Upper lobe of right lung (tissue), 1 donor: ENCODE results near the gene COL4A1. TPM values are rescaled to one million over a fixed set of nuclear protein-coding genes. Genes with fewer than 3 reads are reported as not detected.

ENCODE experiments used
- ATAC-seq: fragments of 200-7000 bp; cut with Tn5 transposase; one replicate; pipeline ENCODE4 v1.9.1; 2020; ENCODE audit warnings: mild to moderate bottlenecking, moderate library complexity
- DNase-seq: peaks from one replicate; pipeline ENCODE4 v3.0.0-alpha.2; 2020
- H3K27ac ChIP-seq: fragments of 200-600 bp; one replicate; pipeline ENCODE4 v1.8.0; 2022
- H3K27me3 ChIP-seq: fragments of 200-600 bp; one replicate; pipeline ENCODE4 v1.8.0; 2022; ENCODE audit warnings: mild to moderate bottlenecking
- H3K36me3 ChIP-seq: fragments of 200-600 bp; one replicate; pipeline ENCODE4 v1.8.0; 2022
- H3K4me1 ChIP-seq: fragments of 200-600 bp; one replicate; pipeline ENCODE4 v1.8.0; 2022
- H3K4me3 ChIP-seq: fragments of 200-600 bp; one replicate; pipeline ENCODE4 v1.8.0; 2022; ENCODE audit warnings: mild to moderate bottlenecking
- H3K9me3 ChIP-seq: fragments of 200-600 bp; one replicate; pipeline ENCODE4 v1.8.0; 2022
- CTCF ChIP-seq: fragments of 200-600 bp; IDR thresholded peaks from one replicate; pipeline ENCODE4 v1.8.0; 2022; ENCODE audit warnings: antibody characterized with exemption
- intact Hi-C: fragments of 100-400 bp; cut with DNase I; formaldehyde crosslinking; loops from one replicate; pipeline ENCODE4 v1.11.0; 2022
- total RNA-seq: library from RNA; stranded (reverse); fragmentation: NEBNext Ultra II Directional; extraction: Animal tissue kit (Norgen Biotek cat#: 25700); gene quantifications from one replicate; pipeline ENCODE4 v1.2.1, GENCODE V29; 2021
- donor health status: DM: no; HTN: yes; CAD: no; lungs with severe emphysema.

Gene COL4A1
- total RNA-seq, 1 donor from 2014 or later, result 242 TPM

GRCh38 chr13:110125157-110125556 is 181.8 kb downstream of the COL4A1 start:
- ATAC-seq, result no peak
- Histone ChIP-seq H3K4me1 (peaks cover 17% of the 10 kb centered on the region), H3K27ac (no peak overlapping the region), H3K4me3 (no peak overlapping the region), H3K27me3 (peaks cover 5% of the 10 kb centered on the region), H3K36me3 (no peaks in the 10 kb centered on the region), H3K9me3 (no peaks in the 10 kb centered on the region)
- TF ChIP-seq CTCF, result no peak
- intact Hi-C loops, result no loop called here
- DNase-seq, result no peak

- Histone ChIP-seq H3K4me1 (peaks cover 17% of the 10 kb centered on the region), H3K27ac (no peak overlapping the region), H3K36me3 (no peaks in the 10 kb centered on the region), H3K9me3 (no peaks in the 10 kb centered on the region), H3K27me3 (peaks cover 5% of the 10 kb centered on the region), H3K4me3 (no peak overlapping the region)
- no peak for ATAC-seq
- no peak for DNase-seq
- TF ChIP-seq CTCF, result no peak
- intact Hi-C loops, result no loop called here
Measured at GRCh38 chr13:110124201-110124940, 182.6 kb downstream of the COL4A1 start.

GRCh38 chr13:110123041-110123809 is 183.7 kb downstream of the COL4A1 start:
- no peak overlapping the region for H3K27ac ChIP-seq
- no peaks in the 10 kb centered on the region for H3K9me3 ChIP-seq
- intact Hi-C loops, result no loop called here
- no peak for TF ChIP-seq CTCF
- DNase-seq (no peak), ATAC-seq (no peak)
- no peak overlapping the region for H3K4me3 ChIP-seq
- peaks cover 11% of the 10 kb centered on the region for H3K27me3 ChIP-seq
- no peaks in the 10 kb centered on the region for H3K36me3 ChIP-seq
- H3K4me1 ChIP-seq, result peaks cover 17% of the 10 kb centered on the region

GRCh38 chr13:110121422-110122083 is 185.4 kb downstream of the COL4A1 start:
- Histone ChIP-seq H3K27me3 (peaks cover 27% of the 10 kb centered on the region), H3K36me3 (no peaks in the 10 kb centered on the region), H3K9me3 (no peaks in the 10 kb centered on the region), H3K27ac (no peak overlapping the region), H3K4me3 (no peak overlapping the region), H3K4me1 (peaks cover 10% of the 10 kb centered on the region)
- TF ChIP-seq CTCF, result no peak
- DNase-seq, result no peak
- intact Hi-C loops, result no loop called here
- no peak for ATAC-seq

GRCh38 chr13:110119935-110120905 is 186.7 kb downstream of the COL4A1 start:
- Histone ChIP-seq H3K4me1 (no peaks in the 10 kb centered on the region), H3K36me3 (no peaks in the 10 kb centered on the region), H3K27ac (no peak overlapping the region), H3K4me3 (no peak overlapping the region), H3K27me3 (peaks cover 29% of the 10 kb centered on the region), H3K9me3 (no peaks in the 10 kb centered on the region)
- no peak for TF ChIP-seq CTCF
- no peak for ATAC-seq
- intact Hi-C loops, result no loop called here
- no peak for DNase-seq
